ENCODE results near the gene BABAM2.

DNA sequence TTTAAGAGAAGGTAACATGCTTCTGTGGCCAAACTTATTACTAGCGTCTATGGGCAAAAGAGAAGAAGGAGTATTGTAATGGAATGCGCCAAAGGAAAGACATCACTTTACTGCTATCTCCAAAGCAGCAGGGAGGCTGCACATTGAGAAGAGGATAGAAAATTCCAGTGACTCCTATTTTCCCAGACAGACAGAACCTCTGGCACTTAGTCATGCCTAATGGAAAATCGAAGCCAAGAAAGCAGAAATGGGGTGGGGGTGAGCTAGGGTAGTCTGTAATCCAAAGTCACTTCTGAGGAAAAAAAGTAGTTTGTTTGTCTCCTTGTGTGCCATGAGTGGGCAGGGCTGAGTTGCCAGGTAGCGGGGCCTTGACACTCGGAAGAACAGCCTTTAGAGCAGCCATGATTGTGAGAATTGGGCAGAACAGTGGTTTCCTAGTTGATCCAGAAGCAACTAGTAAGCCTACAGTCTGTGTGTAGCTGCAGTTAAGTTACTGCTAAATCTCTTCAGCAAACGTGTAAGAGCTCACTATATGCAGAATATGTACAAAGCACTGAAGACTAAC lies 422.8 kb downstream of the BABAM2 start:
- TF ChIP-seq, protein P1, sequence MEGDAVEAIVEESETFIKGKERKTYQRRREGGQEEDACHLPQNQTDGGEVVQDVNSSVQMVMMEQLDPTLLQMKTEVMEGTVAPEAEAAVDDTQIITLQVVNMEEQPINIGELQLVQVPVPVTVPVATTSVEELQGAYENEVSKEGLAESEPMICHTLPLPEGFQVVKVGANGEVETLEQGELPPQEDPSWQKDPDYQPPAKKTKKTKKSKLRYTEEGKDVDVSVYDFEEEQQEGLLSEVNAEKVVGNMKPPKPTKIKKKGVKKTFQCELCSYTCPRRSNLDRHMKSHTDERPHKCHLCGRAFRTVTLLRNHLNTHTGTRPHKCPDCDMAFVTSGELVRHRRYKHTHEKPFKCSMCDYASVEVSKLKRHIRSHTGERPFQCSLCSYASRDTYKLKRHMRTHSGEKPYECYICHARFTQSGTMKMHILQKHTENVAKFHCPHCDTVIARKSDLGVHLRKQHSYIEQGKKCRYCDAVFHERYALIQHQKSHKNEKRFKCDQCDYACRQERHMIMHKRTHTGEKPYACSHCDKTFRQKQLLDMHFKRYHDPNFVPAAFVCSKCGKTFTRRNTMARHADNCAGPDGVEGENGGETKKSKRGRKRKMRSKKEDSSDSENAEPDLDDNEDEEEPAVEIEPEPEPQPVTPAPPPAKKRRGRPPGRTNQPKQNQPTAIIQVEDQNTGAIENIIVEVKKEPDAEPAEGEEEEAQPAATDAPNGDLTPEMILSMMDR (IDR thresholded peaks at IDR 0.05; ENCODE audit: insufficient read depth, low read depth, low read length), result no peak
- TF ChIP-seq EZH2 (IDR thresholded peaks at IDR 0.05; ENCODE audit: insufficient read depth, low read length), result no peak
